IMR-90 (cell line): ENCODE measurements around the gene TPST1. TPM values are rescaled to one million over a fixed set of nuclear protein-coding genes. Genes with fewer than 3 reads are reported as not detected.

Source experiments
- ATAC-seq: fragments of 200-7000 bp; cut with Tn5 transposase; 2 replicates; pipeline ENCODE4 v1.9.1; 2020; ENCODE audit warnings: low read depth, mild to moderate bottlenecking, moderate library complexity
- BruUV-seq: library from RNA; stranded (reverse); fragments of 400-500 nt; replicated peaks from 2 replicates; lab custom pipeline; 2021; lab: Mats Ljungman, UMichigan
- CTCF ChIA-PET: fragments of 300-600 bp; formaldehyde crosslinking; extraction: SDS; loops from one replicate; lab custom pipeline; 2021; ENCODE audit warnings: antibody characterized with exemption; lab: Yijun Ruan, JAX
- POLR2A ChIA-PET: fragments of 300-600 bp; sonication (Branson Sonifier 250); formaldehyde crosslinking; loops from one replicate; lab custom pipeline; 2022; ENCODE audit warnings: antibody characterized with exemption; ENCODE audit not compliant: unreplicated experiment; lab: Charles Lee
- DNase-seq: peaks from one replicate; pipeline ENCODE4 v3.0.0; 2013
- H2AFZ ChIP-seq: replicated peaks from 2 replicates; pipeline ENCODE3; 2013; ENCODE audit warnings: low read length, mild to moderate bottlenecking; ENCODE audit not compliant: poor library complexity
- H2AK5ac ChIP-seq: 2 replicates; pipeline ENCODE4 v1.6.1; 2013; ENCODE audit warnings: low read depth, low read length, inconsistent platforms
- H2AK9ac ChIP-seq: replicated peaks from 2 replicates; pipeline ENCODE3; 2013; ENCODE audit warnings: mild to moderate bottlenecking, low read depth, low read length, moderate library complexity; ENCODE audit not compliant: poor library complexity
- H2BK120ac ChIP-seq: 2 replicates; pipeline ENCODE4 v1.6.1; 2013; ENCODE audit warnings: low read depth, low read length, inconsistent platforms
- H2BK15ac ChIP-seq: 3 replicates; pipeline ENCODE4 v1.6.1; 2013; ENCODE audit warnings: low read depth, low read length, inconsistent platforms
- H2BK20ac ChIP-seq: 2 replicates; pipeline ENCODE4 v1.6.1; 2013; ENCODE audit warnings: low read depth, mild to moderate bottlenecking, inconsistent platforms, low read length, moderate library complexity
- H2BK5ac ChIP-seq: 2 replicates; pipeline ENCODE4 v1.6.1; 2013; ENCODE audit warnings: mild to moderate bottlenecking, low read depth, low read length, inconsistent platforms; ENCODE audit not compliant: poor library complexity, severe bottlenecking
- H3K14ac ChIP-seq: replicated peaks from 2 replicates; pipeline ENCODE4 v1.6.1; 2013; ENCODE audit warnings: low read depth, low read length, inconsistent platforms
- H3K18ac ChIP-seq: 2 replicates; pipeline ENCODE4 v1.6.1; 2013; ENCODE audit warnings: low read depth, low read length, control low read depth
- H3K23ac ChIP-seq: 2 replicates; pipeline ENCODE4 v1.6.1; 2013; ENCODE audit warnings: low read depth, low read length, inconsistent platforms
- H3K27ac ChIP-seq: 2 replicates; pipeline ENCODE4 v1.5.1; 2013; ENCODE audit warnings: mild to moderate bottlenecking, control low read depth, low read length; ENCODE audit not compliant: insufficient read depth
- H3K27me3 ChIP-seq: 2 replicates; pipeline ENCODE4 v1.6.1; 2013; ENCODE audit warnings: low read length; ENCODE audit not compliant: control insufficient read depth, insufficient read depth
- H3K36me3 ChIP-seq: 2 replicates; pipeline ENCODE4 v1.6.1; 2013; ENCODE audit warnings: low read length, mixed read lengths; ENCODE audit not compliant: control insufficient read depth, insufficient read depth
- H3K4ac ChIP-seq: 2 replicates; pipeline ENCODE4 v1.6.1; 2013; ENCODE audit warnings: low read depth, low read length, inconsistent platforms
- H3K4me1 ChIP-seq: 2 replicates; pipeline ENCODE4 v1.6.1; 2013; ENCODE audit warnings: low read length, mixed read lengths; ENCODE audit not compliant: control insufficient read depth, insufficient read depth
- H3K4me2 ChIP-seq: 2 replicates; pipeline ENCODE4 v1.6.1; 2013; ENCODE audit warnings: low read depth, mild to moderate bottlenecking, control low read depth, low read length, moderate library complexity
- H3K4me3 ChIP-seq: 2 replicates; pipeline ENCODE4 v1.5.1; 2013; ENCODE audit warnings: low read depth, mild to moderate bottlenecking, control low read depth, low read length, moderate library complexity; ENCODE audit not compliant: insufficient read depth
- H3K56ac ChIP-seq: 2 replicates; pipeline ENCODE4 v1.6.1; 2013; ENCODE audit warnings: low read length, inconsistent platforms; ENCODE audit not compliant: insufficient read depth; ENCODE audit errors: extremely low read depth
- H3K79me1 ChIP-seq, 2 experiments: 2 replicates each; pipeline ENCODE4 v1.6.1; 2013; ENCODE audit warnings: low read length in 2 of 2, inconsistent platforms in 1 of 2, low read depth in 1 of 2
- H3K9ac ChIP-seq: 2 replicates; pipeline ENCODE4 v1.6.1; 2013; ENCODE audit warnings: low read depth, low read length, control low read depth
- H3K9me1 ChIP-seq: 2 replicates; pipeline ENCODE4 v1.6.1; 2013; ENCODE audit warnings: low read length, inconsistent platforms; ENCODE audit not compliant: insufficient read depth
- H3K9me3 ChIP-seq: 2 replicates; pipeline ENCODE4 v1.6.1; 2013; ENCODE audit warnings: low read length; ENCODE audit not compliant: control insufficient read depth, insufficient read depth
- H4K20me1 ChIP-seq: 2 replicates; pipeline ENCODE4 v1.6.1; 2013; ENCODE audit warnings: low read length, inconsistent platforms; ENCODE audit not compliant: insufficient read depth
- H4K5ac ChIP-seq: 2 replicates; pipeline ENCODE4 v1.6.1; 2013; ENCODE audit warnings: mild to moderate bottlenecking, low read depth, low read length, control low read depth
- H4K8ac ChIP-seq, 2 experiments: 2 replicates each; pipeline ENCODE4 v1.6.1; 2013; ENCODE audit warnings: low read depth in 2 of 2, low read length in 2 of 2, control low read depth in 1 of 2, inconsistent platforms in 1 of 2
- H4K91ac ChIP-seq: 2 replicates; pipeline ENCODE4 v1.6.1; 2013; ENCODE audit warnings: low read depth, low read length, inconsistent platforms; ENCODE audit not compliant: insufficient read depth
- BHLHE40 ChIP-seq: fragments of 150-350 bp; IDR thresholded peaks from 2 replicates; pipeline ENCODE4 v1.6.1; 2016; ENCODE audit warnings: mild to moderate bottlenecking, low read depth, low read length
- CEBPB ChIP-seq: IDR thresholded peaks from 2 replicates; pipeline ENCODE4 v1.6.1; 2012; ENCODE audit warnings: low read depth, low read length, improper control_type of control experiment
- CHD1 ChIP-seq: IDR thresholded peaks from 2 replicates; pipeline ENCODE4 v1.6.1; 2012; ENCODE audit warnings: low read depth, low read length, improper control_type of control experiment
- FOS ChIP-seq: fragments of 150-350 bp; IDR thresholded peaks from 2 replicates; pipeline ENCODE4 v1.6.1; 2016; ENCODE audit warnings: low read depth, low read length
- MAFK ChIP-seq: IDR thresholded peaks from 2 replicates; pipeline ENCODE4 v1.6.1; 2012; ENCODE audit warnings: low read depth, low read length, improper control_type of control experiment
- MAZ ChIP-seq: IDR thresholded peaks from 2 replicates; pipeline ENCODE4 v1.6.1; 2012; ENCODE audit warnings: low read depth, mild to moderate bottlenecking, low read length, improper control_type of control experiment, moderate library complexity, borderline replicate concordance
- MXI1 ChIP-seq: IDR thresholded peaks from 2 replicates; pipeline ENCODE4 v1.6.1; 2012; ENCODE audit warnings: low read depth, mild to moderate bottlenecking, low read length, moderate library complexity, borderline replicate concordance
- NFE2L2 ChIP-seq: fragments of 150-350 bp; IDR thresholded peaks from 2 replicates; pipeline ENCODE4 v1.6.1; 2016; ENCODE audit warnings: low read depth, mild to moderate bottlenecking, low read length
- POLR2A ChIP-seq: IDR thresholded peaks from 2 replicates; pipeline ENCODE4 v1.6.1; 2012; ENCODE audit warnings: mild to moderate bottlenecking, low read depth, low read length
- RAD21 ChIP-seq: IDR thresholded peaks from 2 replicates; pipeline ENCODE4 v1.6.1; 2012; ENCODE audit warnings: low read length, improper control_type of control experiment
- RCOR1 ChIP-seq: IDR thresholded peaks from 2 replicates; pipeline ENCODE4 v1.6.1; 2012; ENCODE audit warnings: mild to moderate bottlenecking, low read length, improper control_type of control experiment; ENCODE audit not compliant: insufficient replicate concordance
- RFX5 ChIP-seq: IDR thresholded peaks from 2 replicates; pipeline ENCODE4 v1.8.0; 2012; ENCODE audit warnings: low read depth, mild to moderate bottlenecking, low read length, moderate library complexity
- SMC3 ChIP-seq: fragments of 150-350 bp; IDR thresholded peaks from 2 replicates; pipeline ENCODE4 v1.6.1; 2016; ENCODE audit warnings: low read depth, mild to moderate bottlenecking, antibody characterized with exemption, low read length, moderate library complexity
- WGBS, 2 experiments: methylation state at CpG; one replicate each; pipeline versions ENCODE4 v1.1.5 to v1.1.7; 2013; ENCODE audit warnings: missing lambda C conversion rate in 2 of 2; ENCODE audit not compliant: insufficient read length in 1 of 2; ENCODE audit errors: extremely low coverage in 2 of 2; 5-methylcytosine and 5-hydroxymethylcytosine counted together
- dilution Hi-C: fragments of 300-500 bp; cut with HindIII; formaldehyde crosslinking; loops from one replicate; pipeline ENCODE4 v1.14.3; 2018; ENCODE audit warnings: low sequenced_read_pairs; ENCODE audit not compliant: unreplicated experiment
- in situ Hi-C: fragments of 300-500 bp; cut with MboI; formaldehyde crosslinking; loops from 3 replicates; pipeline ENCODE4 v1.14.3; 2019; ENCODE audit warnings: low sequenced_read_pairs, inconsistent platforms, mixed read lengths
- intact Hi-C: fragments of 100-400 bp; cut with micrococcal nuclease; formaldehyde crosslinking; loops from 2 replicates; pipeline ENCODE4 v1.10.0; 2022
- polyA plus RNA-seq, 3 experiments: library from polyadenylated mRNA; depleted of rRNA; stranded (reverse); fragments of >200 nt; gene quantifications; 2 replicates each; pipeline ENCODE4 v1.2.3, GENCODE V29; 2012; ENCODE audit warnings: low replicate concordance in 1 of 3
- total RNA-seq: library from RNA; depleted of rRNA; stranded (reverse); fragments of >200 nt; gene quantifications from 2 replicates; pipeline ENCODE4 v1.2.3, GENCODE V29; 2012
- TF ChIP-seq, protein P1 (sequence below): conservative IDR thresholded peaks from 2 replicates; pipeline ENCODE4 v1.5.1; 2012; ENCODE audit warnings: mild to moderate bottlenecking, low read depth, low read length, improper control_type of control experiment
- TF ChIP-seq, protein P2 (sequence below): fragments of 150-350 bp; IDR thresholded peaks from 2 replicates; pipeline ENCODE4 v1.6.1; 2016; ENCODE audit warnings: low read depth, mild to moderate bottlenecking, low read length, moderate library complexity, borderline replicate concordance

TPST1 gene
- total and polyA plus RNA-seq, 2 of the 4 experiments (the other 2 are of a cell fraction): 37.7 to 58.6 TPM

DNA sequence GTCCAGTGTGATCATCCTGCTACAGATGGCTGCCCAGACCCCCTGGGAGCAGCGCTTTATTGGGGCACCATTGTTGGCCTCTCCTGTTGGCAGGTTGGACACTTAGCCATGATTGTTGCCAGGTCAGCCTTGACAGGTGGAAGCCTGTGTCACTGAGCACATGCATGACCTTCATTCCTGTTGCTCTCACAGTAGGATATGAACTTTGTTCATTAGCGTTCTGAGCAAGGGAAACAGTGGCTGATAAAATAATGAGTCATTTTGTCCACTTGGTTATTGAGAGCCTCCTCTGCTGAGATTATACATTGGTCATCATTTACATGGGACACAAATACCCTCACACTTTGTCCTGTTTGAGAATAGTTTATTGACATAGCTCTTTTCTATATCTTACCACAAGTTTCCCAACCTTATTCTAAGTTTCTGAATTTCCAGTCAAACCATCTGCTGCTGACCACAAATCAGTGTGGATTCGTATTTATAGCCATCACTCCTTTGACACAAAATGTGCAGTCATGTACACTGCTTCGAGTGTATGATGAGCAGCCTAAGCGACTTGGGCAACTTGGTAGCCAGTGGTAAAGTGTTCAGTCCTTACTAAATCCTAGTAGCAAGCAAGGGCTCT lies 102.6 kb downstream of the TPST1 start:
- Histone ChIP-seq H3K9ac (no peak overlapping the region), H3K79me1 (peaks cover 26 to 68% of the 10 kb centered on the region in 2 experiments), H2BK15ac (no peak overlapping the region), H3K9me1 (peaks cover 21% of the 10 kb centered on the region), H3K27me3 (no peaks in the 10 kb centered on the region), H3K9me3 (no peaks in the 10 kb centered on the region), H4K20me1 (peaks cover 31% of the 10 kb centered on the region), H2AK5ac (peak overlapping the region; percentile 89), H3K14ac (0 out of 2 replicates have a peak overlapping the region, but pooled peaks have one; percentile 18), H2AFZ (peak overlapping the region; percentile 6), H4K91ac (peak overlapping the region; percentile 2; the same call in 1 of the 2 replicates), H3K18ac (peak overlapping the region; percentile 9; the same call in 1 of the 2 replicates), H3K56ac (no peak overlapping the region), H2BK20ac (no peak overlapping the region; the same call in 1 of the 2 replicates), H4K8ac (peak overlapping the region in 1 of 2 experiments; percentile 3; a peak in 1 of 4 replicates), H3K27ac (peak overlapping the region; percentile 13; the same call in 1 of the 2 replicates), H3K4ac (peak overlapping the region; percentile 67), H3K36me3 (0 out of 2 replicates have a peak, but pooled peaks cover 1% of the 10 kb centered on the region), H2BK5ac (peak overlapping the region; percentile 60), H2BK120ac (peak overlapping the region; percentile 23; the same call in 1 of the 2 replicates), H4K5ac (peak overlapping the region; percentile 64; the same call in 1 of the 2 replicates), H3K4me2 (peak overlapping the region; percentile 34; the same call in 1 of the 2 replicates), H3K4me1 (peaks cover 29% of the 10 kb centered on the region), H2AK9ac (peak overlapping the region; percentile 73), H3K23ac (peak overlapping the region; percentile 18), H3K4me3 (no peak overlapping the region)
- ChIA-PET CTCF (no interaction called here), POLR2A (no interaction called here)
- intact Hi-C loops: no loop called here
- DNase-seq (peak; percentile 83), ATAC-seq (peak; percentile 63)
- WGBS, 2 experiments: 100% methylated on average over 1 of the region's 5 CpGs; no CpG with 5 or more reads in 1 of the 2 experiments
- in situ Hi-C loops: no loop called here
- no TSS peak for BruUV-seq
- dilution Hi-C loops: no loop called here
- TF ChIP-seq POLR2A (no peak), CHD1 (no peak), CEBPB (peak; percentile 59; the same call in 1 of the 2 replicates), RFX5 (no peak), MXI1 (peak; percentile 24; the same call in 1 of the 2 replicates), NFE2L2 (no peak), MAFK (peak; percentile 32; the same call in 1 of the 2 replicates), RCOR1 (peak; percentile 9), RAD21 (no peak), BHLHE40 (peak; percentile 66; the same call in 1 of the 2 replicates), FOS (peak; percentile 50), SMC3 (no peak), MAZ (no peak)
- TF ChIP-seq, protein P1, sequence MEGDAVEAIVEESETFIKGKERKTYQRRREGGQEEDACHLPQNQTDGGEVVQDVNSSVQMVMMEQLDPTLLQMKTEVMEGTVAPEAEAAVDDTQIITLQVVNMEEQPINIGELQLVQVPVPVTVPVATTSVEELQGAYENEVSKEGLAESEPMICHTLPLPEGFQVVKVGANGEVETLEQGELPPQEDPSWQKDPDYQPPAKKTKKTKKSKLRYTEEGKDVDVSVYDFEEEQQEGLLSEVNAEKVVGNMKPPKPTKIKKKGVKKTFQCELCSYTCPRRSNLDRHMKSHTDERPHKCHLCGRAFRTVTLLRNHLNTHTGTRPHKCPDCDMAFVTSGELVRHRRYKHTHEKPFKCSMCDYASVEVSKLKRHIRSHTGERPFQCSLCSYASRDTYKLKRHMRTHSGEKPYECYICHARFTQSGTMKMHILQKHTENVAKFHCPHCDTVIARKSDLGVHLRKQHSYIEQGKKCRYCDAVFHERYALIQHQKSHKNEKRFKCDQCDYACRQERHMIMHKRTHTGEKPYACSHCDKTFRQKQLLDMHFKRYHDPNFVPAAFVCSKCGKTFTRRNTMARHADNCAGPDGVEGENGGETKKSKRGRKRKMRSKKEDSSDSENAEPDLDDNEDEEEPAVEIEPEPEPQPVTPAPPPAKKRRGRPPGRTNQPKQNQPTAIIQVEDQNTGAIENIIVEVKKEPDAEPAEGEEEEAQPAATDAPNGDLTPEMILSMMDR: no peak
- TF ChIP-seq, protein P2, sequence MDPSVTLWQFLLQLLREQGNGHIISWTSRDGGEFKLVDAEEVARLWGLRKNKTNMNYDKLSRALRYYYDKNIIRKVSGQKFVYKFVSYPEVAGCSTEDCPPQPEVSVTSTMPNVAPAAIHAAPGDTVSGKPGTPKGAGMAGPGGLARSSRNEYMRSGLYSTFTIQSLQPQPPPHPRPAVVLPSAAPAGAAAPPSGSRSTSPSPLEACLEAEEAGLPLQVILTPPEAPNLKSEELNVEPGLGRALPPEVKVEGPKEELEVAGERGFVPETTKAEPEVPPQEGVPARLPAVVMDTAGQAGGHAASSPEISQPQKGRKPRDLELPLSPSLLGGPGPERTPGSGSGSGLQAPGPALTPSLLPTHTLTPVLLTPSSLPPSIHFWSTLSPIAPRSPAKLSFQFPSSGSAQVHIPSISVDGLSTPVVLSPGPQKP: no peak
